Stimulated activated CD4-positive, alpha-beta T cell treated with anti-CD3 and anti-CD28 coated beads, Interleukin-1b, Interleukin-23, amount 100 ng/mL, for 4 hours (primary cell): Measurements from ENCODE around the gene ITPR2.
"Not testable (repeated sequence)": the region's sequence is repeated elsewhere in the genome, so short reads cannot be mapped to it uniquely, and the experiment has no call there.

ENCODE experiments used
- DNase-seq, 2 donors: peaks; one replicate each; pipeline ENCODE4 v3.0.0-alpha.2; 2020; ENCODE audit warnings: low read depth in 2 of 2

ITPR2 gene

GRCh38 chr12:26519462-26519861 lies 313.5 kb downstream of the ITPR2 start:
- no peak for DNase-seq

- not testable (repeated sequence) for DNase-seq
These were observed 315.7 kb downstream of the ITPR2 start for GRCh38 chr12:26517320-26517719.

GRCh38 chr12:26514364-26514763 lies 318.6 kb downstream of the ITPR2 start:
- no peak for DNase-seq

GRCh38 chr12:26513363-26514043 lies 319.5 kb downstream of the ITPR2 start:
- no peak for DNase-seq

- no peak for DNase-seq
These were observed 320.8 kb downstream of the ITPR2 start for GRCh38 chr12:26512213-26512612.

GRCh38 chr12:26510354-26510674 lies 322.7 kb downstream of the ITPR2 start:
- no peak for DNase-seq

GRCh38 chr12:26507613-26508012 lies 325.4 kb downstream of the ITPR2 start:
- DNase-seq = no peak

GRCh38 chr12:26499979-26500640 lies 332.9 kb downstream of the ITPR2 start:
- no peak for DNase-seq

GRCh38 chr12:26496170-26496569 lies 336.8 kb downstream of the ITPR2 start:
- no peak for DNase-seq

GRCh38 chr12:26493656-26494055 lies 339.3 kb downstream of the ITPR2 start:
- no peak for DNase-seq

GRCh38 chr12:26492406-26492805 lies 340.6 kb downstream of the ITPR2 start:
- no peak for DNase-seq

- no peak for DNase-seq
These were observed 343.1 kb downstream of the ITPR2 start for GRCh38 chr12:26489908-26490307.

GRCh38 chr12:26488351-26488750 lies 344.6 kb downstream of the ITPR2 start:
- DNase-seq = no peak

- no peak for DNase-seq
These were observed 359.7 kb downstream of the ITPR2 start for GRCh38 chr12:26473291-26473690.

GRCh38 chr12:26471560-26471959 lies 361.4 kb downstream of the ITPR2 start:
- DNase-seq = no peak

GRCh38 chr12:26469421-26470180 lies 363.4 kb downstream of the ITPR2 start:
- no peak for DNase-seq

GRCh38 chr12:26467351-26467750 lies 365.6 kb downstream of the ITPR2 start:
- no peak for DNase-seq

GRCh38 chr12:26466726-26467125 lies 366.3 kb downstream of the ITPR2 start:
- DNase-seq = no peak

GRCh38 chr12:26465419-26466097 lies 367.4 kb downstream of the ITPR2 start:
- DNase-seq = no peak

- DNase-seq = no peak
These were observed 371.2 kb downstream of the ITPR2 start for GRCh38 chr12:26461776-26462175.

- no peak for DNase-seq
These were observed 372.6 kb downstream of the ITPR2 start for GRCh38 chr12:26460361-26460760.

GRCh38 chr12:26455936-26456574 lies 376.9 kb downstream of the ITPR2 start:
- DNase-seq = no peak
